H9 (cell line): ENCODE results near the gene TMEM33. TPM values are rescaled to one million over a fixed set of nuclear protein-coding genes. Genes with fewer than 3 reads are reported as not detected.

Source experiments
- DNase-seq: peaks from one replicate; pipeline ENCODE4 v3.0.0-alpha.2; 2017
- H2AFZ ChIP-seq: one replicate; pipeline ENCODE4 v1.6.1; 2013; ENCODE audit warnings: mild to moderate bottlenecking, low read length, control low read depth, moderate library complexity
- H2AK5ac ChIP-seq: 2 replicates; pipeline ENCODE4 v1.6.1; 2013; ENCODE audit warnings: low read length, control low read depth, mixed read lengths; ENCODE audit not compliant: insufficient read length
- H2BK120ac ChIP-seq: one replicate; pipeline ENCODE4 v1.6.1; 2013; ENCODE audit warnings: low read depth, mild to moderate bottlenecking, low read length, control low read depth, inconsistent platforms; ENCODE audit not compliant: poor library complexity, severe bottlenecking
- H2BK12ac ChIP-seq: 2 replicates; pipeline ENCODE4 v1.6.1; 2013; ENCODE audit warnings: low read length, control low read depth, mixed read lengths, low read depth; ENCODE audit not compliant: insufficient read length
- H2BK15ac ChIP-seq: 2 replicates; pipeline ENCODE4 v1.6.1; 2013; ENCODE audit warnings: low read depth, low read length, control low read depth
- H2BK20ac ChIP-seq: one replicate; pipeline ENCODE4 v1.6.1; 2013; ENCODE audit warnings: low read depth, mild to moderate bottlenecking, low read length, control low read depth, inconsistent platforms; ENCODE audit not compliant: poor library complexity, severe bottlenecking
- H2BK5ac ChIP-seq: 2 replicates; pipeline ENCODE4 v1.6.1; 2013; ENCODE audit warnings: low read length, control low read depth, mixed read lengths; ENCODE audit not compliant: insufficient read length
- H3K14ac ChIP-seq: 2 replicates; pipeline ENCODE4 v1.6.1; 2013; ENCODE audit warnings: low read length, control low read depth; ENCODE audit not compliant: insufficient read depth
- H3K18ac ChIP-seq: 2 replicates; pipeline ENCODE4 v1.6.1; 2013; ENCODE audit warnings: low read depth, mild to moderate bottlenecking, mixed read lengths, low read length, control low read depth; ENCODE audit not compliant: insufficient read length
- H3K23ac ChIP-seq: 2 replicates; pipeline ENCODE4 v1.6.1; 2013; ENCODE audit warnings: low read length, control low read depth, mixed read lengths, low read depth; ENCODE audit not compliant: insufficient read length
- H3K23me2 ChIP-seq: 2 replicates; pipeline ENCODE4 v1.6.1; 2013; ENCODE audit warnings: low read depth, mild to moderate bottlenecking, mixed read lengths, low read length, control low read depth; ENCODE audit not compliant: insufficient read length, poor library complexity, severe bottlenecking
- H3K27ac ChIP-seq: 2 replicates; pipeline ENCODE4 v1.5.1; 2013; ENCODE audit warnings: low read length, control low read depth, mixed read lengths, low read depth; ENCODE audit not compliant: insufficient read length
- H3K27me3 ChIP-seq: 2 replicates; pipeline ENCODE4 v1.6.1; 2013; ENCODE audit warnings: low read length, control low read depth, inconsistent platforms; ENCODE audit not compliant: insufficient read depth
- H3K4ac ChIP-seq: 2 replicates; pipeline ENCODE4 v1.6.1; 2013; ENCODE audit warnings: low read depth, mild to moderate bottlenecking, control low read depth, inconsistent platforms, low read length, moderate library complexity
- H3K4me1 ChIP-seq: 2 replicates; pipeline ENCODE4 v1.6.1; 2013; ENCODE audit warnings: low read length, control low read depth, inconsistent platforms; ENCODE audit not compliant: insufficient read depth
- H3K4me2 ChIP-seq: 2 replicates; pipeline ENCODE4 v1.6.1; 2013; ENCODE audit warnings: low read length, control low read depth, mixed read lengths; ENCODE audit not compliant: insufficient read length, insufficient read depth
- H3K56ac ChIP-seq: 2 replicates; pipeline ENCODE4 v1.6.1; 2013; ENCODE audit warnings: low read depth, mild to moderate bottlenecking, mixed read lengths, low read length, control low read depth; ENCODE audit not compliant: insufficient read length
- H3K79me1 ChIP-seq: 2 replicates; pipeline ENCODE4 v1.6.1; 2013; ENCODE audit warnings: low read depth, mild to moderate bottlenecking, moderate library complexity, low read length, control low read depth, inconsistent platforms; ENCODE audit not compliant: insufficient read depth, poor library complexity, severe bottlenecking
- H3K79me2 ChIP-seq: 2 replicates; pipeline ENCODE4 v1.6.1; 2013; ENCODE audit warnings: low read length, control low read depth, inconsistent platforms; ENCODE audit not compliant: insufficient read depth
- H3K9ac ChIP-seq: 2 replicates; pipeline ENCODE4 v1.6.1; 2013; ENCODE audit warnings: low read length, control low read depth, mixed read lengths; ENCODE audit not compliant: insufficient read length; ENCODE audit errors: extremely low read depth
- H3K9me3 ChIP-seq: one replicate; pipeline ENCODE4 v1.6.1; 2013; ENCODE audit warnings: low read depth, low read length, inconsistent platforms; ENCODE audit not compliant: control insufficient read depth
- H3T11ph ChIP-seq: one replicate; pipeline ENCODE4 v1.6.1; 2013; ENCODE audit warnings: mild to moderate bottlenecking, low read length, control low read depth, inconsistent platforms
- H4K20me1 ChIP-seq: one replicate; pipeline ENCODE4 v1.6.1; 2013; ENCODE audit not compliant: control insufficient read depth, insufficient read length, insufficient read depth
- H4K5ac ChIP-seq: 2 replicates; pipeline ENCODE4 v1.6.1; 2013; ENCODE audit warnings: low read depth, mild to moderate bottlenecking, mixed read lengths, low read length, control low read depth; ENCODE audit not compliant: insufficient read length
- H4K8ac ChIP-seq: replicated peaks from 2 replicates; pipeline ENCODE4 v1.6.1; 2013; ENCODE audit warnings: low read length, control low read depth, mixed read lengths, low read depth; ENCODE audit not compliant: insufficient read length
- H4K91ac ChIP-seq: 2 replicates; pipeline ENCODE4 v1.6.1; 2013; ENCODE audit warnings: low read depth, mild to moderate bottlenecking, moderate library complexity, mixed read lengths, low read length, control low read depth; ENCODE audit not compliant: insufficient read length
- H3K27ac Mint-ChIP-seq, 3 experiments: 2 replicates in 2 of 3; 3 replicates in 1 of 3; pipeline ENCODE4 v1.8.0; 2020 to 2021; ENCODE audit warnings: mixed read lengths in 3 of 3, mild to moderate bottlenecking in 1 of 3, moderate library complexity in 1 of 3
- H3K27me3 Mint-ChIP-seq: 2 replicates; pipeline ENCODE4 v1.8.0; 2021; ENCODE audit warnings: low read depth, mild to moderate bottlenecking, moderate library complexity, mixed read lengths
- H3K36me3 Mint-ChIP-seq, 3 experiments: 2 replicates in 2 of 3; 3 replicates in 1 of 3; pipeline ENCODE4 v1.8.0; 2020 to 2021; ENCODE audit warnings: low read depth in 3 of 3, mixed read lengths in 3 of 3; ENCODE audit not compliant: insufficient read depth in 1 of 3
- H3K4me1 Mint-ChIP-seq, 2 experiments: 2 replicates each; pipeline ENCODE4 v1.8.0; 2020; ENCODE audit warnings: mixed read lengths in 2 of 2
- H3K4me3 Mint-ChIP-seq, 2 experiments: 2 replicates in 1 of 2; 3 replicates in 1 of 2; pipeline ENCODE4 v1.8.0; 2020 to 2021; ENCODE audit warnings: mild to moderate bottlenecking in 2 of 2, mixed read lengths in 2 of 2, moderate library complexity in 1 of 2
- H3K9me3 Mint-ChIP-seq, 2 experiments: 2 replicates in 1 of 2; 3 replicates in 1 of 2; pipeline ENCODE4 v1.8.0; 2020; ENCODE audit warnings: mild to moderate bottlenecking in 2 of 2, mixed read lengths in 2 of 2, moderate library complexity in 1 of 2
- WGBS: extraction: QIAGEN DNeasy Blood & Tissue Kit; methylation state at CpG from one replicate; pipeline ENCODE4 v1.1.7; 2013; ENCODE audit warnings: missing lambda C conversion rate, low lambda C conversion rate, mixed read lengths; ENCODE audit not compliant: insufficient read length; ENCODE audit errors: extremely low coverage; 5-methylcytosine and 5-hydroxymethylcytosine counted together
- total RNA-seq: library from RNA; stranded (reverse); gene quantifications from 2 replicates; pipeline ENCODE4 v1.2.1, GENCODE V29; 2021
- TF ChIP-seq, protein P1 (sequence below): fragments of 200-600 bp; sonication (generic); conservative IDR thresholded peaks from 3 replicates; pipeline ENCODE4 v1.8.0; 2021; ENCODE audit warnings: antibody characterized with exemption, mild to moderate bottlenecking

TMEM33 gene
- total RNA-seq, 1 experiment from 2014 or later: 74.2 TPM

DNA sequence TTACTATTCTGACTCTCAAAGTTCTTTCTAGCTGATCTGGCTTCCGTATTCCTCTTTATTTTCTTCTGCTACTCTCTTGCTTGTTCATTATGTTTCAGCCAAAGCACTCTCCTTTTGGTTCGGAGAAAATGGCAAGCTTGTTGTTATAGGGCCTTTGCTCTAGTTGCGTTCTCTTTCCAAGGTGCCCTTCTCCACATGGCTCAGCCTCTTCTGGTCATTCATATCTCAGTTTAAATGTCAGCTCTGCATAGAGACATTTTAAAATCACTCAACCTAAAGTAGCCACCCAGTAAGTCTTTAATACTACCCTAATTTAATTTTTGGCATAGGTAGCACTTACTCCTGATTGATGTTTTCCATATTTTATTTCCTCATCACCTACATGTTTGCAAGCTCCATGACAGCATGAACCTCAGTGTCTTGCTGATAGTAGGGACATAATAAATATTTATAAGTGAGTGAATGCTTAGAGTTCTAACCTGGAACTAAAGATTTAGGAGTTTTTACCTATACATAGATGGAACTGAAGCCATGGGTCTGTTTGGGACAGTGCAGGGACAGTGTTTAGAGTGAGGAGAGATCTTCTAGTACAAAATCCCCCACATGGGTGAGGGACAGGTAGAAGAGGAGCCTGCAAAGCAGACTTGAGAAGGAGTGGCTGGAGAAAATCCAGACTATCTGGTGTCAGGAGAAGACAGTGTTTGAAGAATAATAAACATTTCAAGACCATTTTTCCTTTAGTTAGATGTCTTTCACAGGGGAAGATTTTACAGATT, 73.0 kb downstream of the TMEM33 start:
- H4K5ac ChIP-seq: no peak overlapping the region
- no peak for DNase-seq
- no peak overlapping the region for H3K4ac ChIP-seq
- no peak overlapping the region for H2BK20ac ChIP-seq
- TF ChIP-seq, protein P1, sequence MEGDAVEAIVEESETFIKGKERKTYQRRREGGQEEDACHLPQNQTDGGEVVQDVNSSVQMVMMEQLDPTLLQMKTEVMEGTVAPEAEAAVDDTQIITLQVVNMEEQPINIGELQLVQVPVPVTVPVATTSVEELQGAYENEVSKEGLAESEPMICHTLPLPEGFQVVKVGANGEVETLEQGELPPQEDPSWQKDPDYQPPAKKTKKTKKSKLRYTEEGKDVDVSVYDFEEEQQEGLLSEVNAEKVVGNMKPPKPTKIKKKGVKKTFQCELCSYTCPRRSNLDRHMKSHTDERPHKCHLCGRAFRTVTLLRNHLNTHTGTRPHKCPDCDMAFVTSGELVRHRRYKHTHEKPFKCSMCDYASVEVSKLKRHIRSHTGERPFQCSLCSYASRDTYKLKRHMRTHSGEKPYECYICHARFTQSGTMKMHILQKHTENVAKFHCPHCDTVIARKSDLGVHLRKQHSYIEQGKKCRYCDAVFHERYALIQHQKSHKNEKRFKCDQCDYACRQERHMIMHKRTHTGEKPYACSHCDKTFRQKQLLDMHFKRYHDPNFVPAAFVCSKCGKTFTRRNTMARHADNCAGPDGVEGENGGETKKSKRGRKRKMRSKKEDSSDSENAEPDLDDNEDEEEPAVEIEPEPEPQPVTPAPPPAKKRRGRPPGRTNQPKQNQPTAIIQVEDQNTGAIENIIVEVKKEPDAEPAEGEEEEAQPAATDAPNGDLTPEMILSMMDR: no peak
- no peaks in the 10 kb centered on the region for H3K79me2 ChIP-seq
- H3K9me3 Mint-ChIP-seq: no peaks in the 10 kb centered on the region
- no peaks in the 10 kb centered on the region for H3K27me3 Mint-ChIP-seq
- H3K36me3 Mint-ChIP-seq: peaks cover 1 to 27% (median 15%) of the 10 kb centered on the region in 3 experiments; a peak in 5 of 7 replicates
- peaks cover 2% of the 10 kb centered on the region for H3K79me1 ChIP-seq
- whole genome bisulfite sequencing: no CpG with 5 or more reads among the region's 3 CpGs
- no peaks in the 10 kb centered on the region for H3K4me1 ChIP-seq
- H3K23me2 ChIP-seq: no peaks in the 10 kb centered on the region
- no peak overlapping the region for H3K4me2 ChIP-seq
- no peak overlapping the region for H2AFZ ChIP-seq
- no peak overlapping the region for H3K9ac ChIP-seq
- no peak overlapping the region for H3K23ac ChIP-seq
- no peak overlapping the region for H3T11ph ChIP-seq
- no peaks in the 10 kb centered on the region for H3K9me3 ChIP-seq
- H3K18ac ChIP-seq: no peak overlapping the region
- no peaks in the 10 kb centered on the region for H3K4me1 Mint-ChIP-seq
- no peak overlapping the region for H3K27ac ChIP-seq
- no peaks in the 10 kb centered on the region for H4K20me1 ChIP-seq
- no peak overlapping the region for H2BK15ac ChIP-seq
- no peaks in the 10 kb centered on the region for H3K27me3 ChIP-seq
- H2BK5ac ChIP-seq: no peak overlapping the region
- no peak overlapping the region for H3K56ac ChIP-seq
- no peak overlapping the region for H3K4me3 Mint-ChIP-seq
- H3K27ac Mint-ChIP-seq: peak overlapping the region in 1 of 3 experiments; percentile 1; a peak in 1 of 7 replicates
- H2BK120ac ChIP-seq: no peak overlapping the region
- no peak overlapping the region for H3K14ac ChIP-seq
- H4K8ac ChIP-seq: no peak overlapping the region
- H2BK12ac ChIP-seq: no peak overlapping the region
- no peak overlapping the region for H2AK5ac ChIP-seq
- no peak overlapping the region for H4K91ac ChIP-seq

Other genes with a start within 250 kb of the TMEM33 start
- not detected in 2 replicates for gene PHOX2B, start 186.7 kb upstream of the TMEM33 start, total RNA-seq
- 0.07 and 0.09 TPM in 2 replicates for gene DCAF4L1, start 46.3 kb downstream of the TMEM33 start, total RNA-seq
- 70.8 and 71.3 TPM in 2 replicates for gene SLC30A9, start 55.1 kb downstream of the TMEM33 start, total RNA-seq
- 25.1 and 25.8 TPM in 2 replicates for gene BEND4, start 217.2 kb downstream of the TMEM33 start, total RNA-seq